SK-N-SH treated with all-trans-retinoic acid at 6 μM for 48 hours (cell line): ENCODE results near the gene ENDOD1.
A peak's percentile ranks its signal among the peaks of the same experiment; 100 is the strongest.

Source experiments
- ATAC-seq: fragments of 200-7000 bp; cut with Tn5 transposase; 3 replicates; pipeline ENCODE4 v1.9.1; 2020; ENCODE audit warnings: mild to moderate bottlenecking, moderate library complexity
- ARNTL ChIP-seq: fragments of 450-650 bp; formaldehyde crosslinking; IDR thresholded peaks from 2 replicates; pipeline ENCODE4 v1.5.0; 2020; ENCODE audit warnings: low read depth, mild to moderate bottlenecking, moderate library complexity, borderline replicate concordance
- BACH2 ChIP-seq: fragments of 250-450 bp; sonication (Bioruptor Pico); IDR thresholded peaks from 2 replicates; pipeline ENCODE4 v1.9.0; 2021; ENCODE audit warnings: mild to moderate bottlenecking, borderline replicate concordance
- CSDC2 ChIP-seq: fragments of 250-450 bp; sonication (Bioruptor Pico); IDR thresholded peaks from 2 replicates; pipeline ENCODE4 v1.5.0; 2020; ENCODE audit warnings: mild to moderate bottlenecking, moderate library complexity
- ISL1 ChIP-seq: fragments of 250-450 bp; sonication (Bioruptor Pico); IDR thresholded peaks from 2 replicates; pipeline ENCODE4 v2.1.2; 2022; ENCODE audit warnings: mild to moderate bottlenecking, moderate library complexity
- OSR1 ChIP-seq: fragments of 250-450 bp; sonication (Bioruptor Pico); IDR thresholded peaks from 2 replicates; pipeline ENCODE4 v1.8.0; 2022; ENCODE audit warnings: moderate library complexity, mild to moderate bottlenecking, inconsistent platforms
- TOX ChIP-seq: fragments of 250-450 bp; sonication (Bioruptor Pico); IDR thresholded peaks from 2 replicates; pipeline ENCODE4 v1.8.0; 2021; ENCODE audit warnings: mild to moderate bottlenecking, moderate library complexity, borderline replicate concordance
- ZFP3 ChIP-seq: fragments of 250-450 bp; sonication (Bioruptor Pico); IDR thresholded peaks from 2 replicates; pipeline ENCODE4 v1.5.0; 2020; ENCODE audit warnings: mild to moderate bottlenecking, moderate library complexity
- ZFP30 ChIP-seq: fragments of 450-650 bp; formaldehyde crosslinking; IDR thresholded peaks from 2 replicates; pipeline ENCODE4 v1.5.0; 2022; ENCODE audit warnings: mild to moderate bottlenecking, moderate library complexity
- ZNF70 ChIP-seq: fragments of 450-650 bp; formaldehyde crosslinking; IDR thresholded peaks from 2 replicates; pipeline ENCODE4 v1.5.0; 2020; ENCODE audit warnings: mild to moderate bottlenecking, moderate library complexity
- TF ChIP-seq, protein P1 (sequence below): fragments of 250-450 bp; sonication (Bioruptor Pico); IDR thresholded peaks from 2 replicates; pipeline ENCODE4 v1.5.1; 2020; ENCODE audit warnings: low read depth, mild to moderate bottlenecking, moderate library complexity
- TF ChIP-seq, protein P2 (sequence below): fragments of 250-450 bp; sonication (Bioruptor Pico); IDR thresholded peaks from 2 replicates; pipeline ENCODE4 v1.5.0; 2020; ENCODE audit warnings: mild to moderate bottlenecking, moderate library complexity
- TF ChIP-seq, protein P3 (sequence below): fragments of 250-450 bp; sonication (Bioruptor Pico); IDR thresholded peaks from 2 replicates; pipeline ENCODE4 v1.5.1; 2021; ENCODE audit warnings: mild to moderate bottlenecking, moderate library complexity
- TF ChIP-seq, protein P4 (sequence below): fragments of 250-450 bp; sonication (Bioruptor Pico); IDR thresholded peaks from 2 replicates; pipeline ENCODE4 v1.8.0; 2021; ENCODE audit warnings: low read depth, mild to moderate bottlenecking, moderate library complexity, borderline replicate concordance
- TF ChIP-seq, protein P5 (sequence below): fragments of 250-450 bp; sonication (Bioruptor Pico); IDR thresholded peaks from 2 replicates; pipeline ENCODE4 v1.8.0; 2020; ENCODE audit warnings: mild to moderate bottlenecking, moderate library complexity, borderline replicate concordance

Gene ENDOD1

DNA sequence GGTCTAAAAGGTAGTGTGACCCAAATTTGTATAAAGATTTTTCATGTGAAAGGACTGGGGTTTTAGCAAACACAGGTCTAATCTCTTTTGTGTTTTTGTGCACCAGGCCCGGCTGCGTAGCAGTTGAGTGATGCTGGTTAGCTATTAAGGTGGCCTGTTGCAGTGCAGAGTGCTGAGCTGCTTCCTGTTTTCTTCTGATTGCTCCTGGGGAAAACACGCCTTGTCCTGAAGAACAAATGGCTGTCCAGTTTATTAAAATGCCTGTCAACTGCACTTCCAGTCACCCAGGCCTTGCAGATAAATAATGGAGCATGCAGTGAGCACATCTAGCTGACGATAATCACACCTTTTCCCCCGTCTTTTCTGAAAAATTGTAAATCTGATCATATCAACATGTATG is 21.1 kb upstream of the ENDOD1 start:
- TF ChIP-seq ZNF70 (CRISPR knock-in tag), result no peak
- TF ChIP-seq, protein P1, sequence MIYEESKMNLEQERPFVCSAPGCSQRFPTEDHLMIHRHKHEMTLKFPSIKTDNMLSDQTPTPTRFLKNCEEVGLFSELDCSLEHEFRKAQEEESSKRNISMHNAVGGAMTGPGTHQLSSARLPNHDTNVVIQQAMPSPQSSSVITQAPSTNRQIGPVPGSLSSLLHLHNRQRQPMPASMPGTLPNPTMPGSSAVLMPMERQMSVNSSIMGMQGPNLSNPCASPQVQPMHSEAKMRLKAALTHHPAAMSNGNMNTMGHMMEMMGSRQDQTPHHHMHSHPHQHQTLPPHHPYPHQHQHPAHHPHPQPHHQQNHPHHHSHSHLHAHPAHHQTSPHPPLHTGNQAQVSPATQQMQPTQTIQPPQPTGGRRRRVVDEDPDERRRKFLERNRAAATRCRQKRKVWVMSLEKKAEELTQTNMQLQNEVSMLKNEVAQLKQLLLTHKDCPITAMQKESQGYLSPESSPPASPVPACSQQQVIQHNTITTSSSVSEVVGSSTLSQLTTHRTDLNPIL (CRISPR knock-in tag), result peak; percentile 47; the same call in 1 of the 2 replicates
- TF ChIP-seq, all 23 proteins: peak for 1
- peak; percentile 88 for ATAC-seq

DNA sequence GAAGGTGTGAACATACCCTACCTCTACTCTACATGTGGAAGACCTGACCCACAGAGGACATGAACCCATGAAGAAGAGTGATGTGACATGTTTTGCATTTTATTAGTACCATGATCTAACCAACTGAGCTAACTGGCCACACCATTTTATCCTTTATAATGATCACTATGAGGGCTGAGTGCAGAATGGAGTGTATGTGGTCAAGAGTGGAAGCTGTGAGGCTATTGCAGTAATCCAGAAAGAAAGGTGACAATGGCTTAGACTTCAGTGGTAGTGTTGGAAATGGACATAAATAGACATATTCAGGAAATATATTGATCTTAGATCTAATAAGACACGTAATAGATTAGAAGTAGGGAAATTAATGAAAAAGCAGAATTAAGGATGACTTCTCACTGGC is 19.2 kb upstream of the ENDOD1 start:
- ATAC-seq, result no peak
- TF ChIP-seq, protein P2, sequence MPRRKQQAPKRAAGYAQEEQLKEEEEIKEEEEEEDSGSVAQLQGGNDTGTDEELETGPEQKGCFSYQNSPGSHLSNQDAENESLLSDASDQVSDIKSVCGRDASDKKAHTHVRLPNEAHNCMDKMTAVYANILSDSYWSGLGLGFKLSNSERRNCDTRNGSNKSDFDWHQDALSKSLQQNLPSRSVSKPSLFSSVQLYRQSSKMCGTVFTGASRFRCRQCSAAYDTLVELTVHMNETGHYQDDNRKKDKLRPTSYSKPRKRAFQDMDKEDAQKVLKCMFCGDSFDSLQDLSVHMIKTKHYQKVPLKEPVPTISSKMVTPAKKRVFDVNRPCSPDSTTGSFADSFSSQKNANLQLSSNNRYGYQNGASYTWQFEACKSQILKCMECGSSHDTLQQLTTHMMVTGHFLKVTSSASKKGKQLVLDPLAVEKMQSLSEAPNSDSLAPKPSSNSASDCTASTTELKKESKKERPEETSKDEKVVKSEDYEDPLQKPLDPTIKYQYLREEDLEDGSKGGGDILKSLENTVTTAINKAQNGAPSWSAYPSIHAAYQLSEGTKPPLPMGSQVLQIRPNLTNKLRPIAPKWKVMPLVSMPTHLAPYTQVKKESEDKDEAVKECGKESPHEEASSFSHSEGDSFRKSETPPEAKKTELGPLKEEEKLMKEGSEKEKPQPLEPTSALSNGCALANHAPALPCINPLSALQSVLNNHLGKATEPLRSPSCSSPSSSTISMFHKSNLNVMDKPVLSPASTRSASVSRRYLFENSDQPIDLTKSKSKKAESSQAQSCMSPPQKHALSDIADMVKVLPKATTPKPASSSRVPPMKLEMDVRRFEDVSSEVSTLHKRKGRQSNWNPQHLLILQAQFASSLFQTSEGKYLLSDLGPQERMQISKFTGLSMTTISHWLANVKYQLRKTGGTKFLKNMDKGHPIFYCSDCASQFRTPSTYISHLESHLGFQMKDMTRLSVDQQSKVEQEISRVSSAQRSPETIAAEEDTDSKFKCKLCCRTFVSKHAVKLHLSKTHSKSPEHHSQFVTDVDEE, result no peak
- TF ChIP-seq, protein P3, sequence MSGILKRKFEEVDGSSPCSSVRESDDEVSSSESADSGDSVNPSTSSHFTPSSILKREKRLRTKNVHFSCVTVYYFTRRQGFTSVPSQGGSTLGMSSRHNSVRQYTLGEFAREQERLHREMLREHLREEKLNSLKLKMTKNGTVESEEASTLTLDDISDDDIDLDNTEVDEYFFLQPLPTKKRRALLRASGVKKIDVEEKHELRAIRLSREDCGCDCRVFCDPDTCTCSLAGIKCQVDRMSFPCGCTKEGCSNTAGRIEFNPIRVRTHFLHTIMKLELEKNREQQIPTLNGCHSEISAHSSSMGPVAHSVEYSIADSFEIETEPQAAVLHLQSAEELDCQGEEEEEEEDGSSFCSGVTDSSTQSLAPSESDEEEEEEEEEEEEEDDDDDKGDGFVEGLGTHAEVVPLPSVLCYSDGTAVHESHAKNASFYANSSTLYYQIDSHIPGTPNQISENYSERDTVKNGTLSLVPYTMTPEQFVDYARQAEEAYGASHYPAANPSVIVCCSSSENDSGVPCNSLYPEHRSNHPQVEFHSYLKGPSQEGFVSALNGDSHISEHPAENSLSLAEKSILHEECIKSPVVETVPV (CRISPR knock-in tag), result no peak
- TF ChIP-seq CSDC2 (CRISPR knock-in tag), result no peak
- TF ChIP-seq ZFP3 (CRISPR knock-in tag), result no peak
- no peak for TF ChIP-seq OSR1 (CRISPR knock-in tag)
- TF ChIP-seq, protein P1 (CRISPR knock-in tag), result no peak

DNA sequence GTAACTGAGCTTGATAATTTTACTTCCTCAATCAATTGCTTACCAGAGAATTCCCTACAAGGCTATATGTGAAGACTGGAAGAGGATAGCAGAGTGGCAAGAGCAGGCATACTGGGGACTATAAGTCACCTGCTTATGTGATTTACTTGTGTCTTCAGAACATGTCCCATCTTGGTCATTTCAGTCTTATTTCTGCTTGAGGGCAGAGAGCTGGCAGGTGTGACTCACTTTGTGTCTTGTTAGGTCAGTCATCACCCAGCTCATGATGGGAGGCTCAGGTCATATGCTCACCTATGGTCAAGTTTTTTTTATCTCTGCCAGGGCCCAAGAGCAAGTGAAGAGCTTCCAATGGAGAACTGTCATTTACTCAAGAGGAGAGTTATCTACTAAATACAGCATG is 16.7 kb upstream of the ENDOD1 start:
- no peak for ATAC-seq
- TF ChIP-seq ZFP3 (CRISPR knock-in tag) (no peak), ZFP30 (CRISPR knock-in tag) (no peak), CSDC2 (CRISPR knock-in tag) (no peak), BACH2 (CRISPR knock-in tag) (no peak), ISL1 (CRISPR knock-in tag) (no peak), TOX (CRISPR knock-in tag) (no peak), ZNF70 (CRISPR knock-in tag) (no peak), ARNTL (no peak)
- TF ChIP-seq, protein P4, sequence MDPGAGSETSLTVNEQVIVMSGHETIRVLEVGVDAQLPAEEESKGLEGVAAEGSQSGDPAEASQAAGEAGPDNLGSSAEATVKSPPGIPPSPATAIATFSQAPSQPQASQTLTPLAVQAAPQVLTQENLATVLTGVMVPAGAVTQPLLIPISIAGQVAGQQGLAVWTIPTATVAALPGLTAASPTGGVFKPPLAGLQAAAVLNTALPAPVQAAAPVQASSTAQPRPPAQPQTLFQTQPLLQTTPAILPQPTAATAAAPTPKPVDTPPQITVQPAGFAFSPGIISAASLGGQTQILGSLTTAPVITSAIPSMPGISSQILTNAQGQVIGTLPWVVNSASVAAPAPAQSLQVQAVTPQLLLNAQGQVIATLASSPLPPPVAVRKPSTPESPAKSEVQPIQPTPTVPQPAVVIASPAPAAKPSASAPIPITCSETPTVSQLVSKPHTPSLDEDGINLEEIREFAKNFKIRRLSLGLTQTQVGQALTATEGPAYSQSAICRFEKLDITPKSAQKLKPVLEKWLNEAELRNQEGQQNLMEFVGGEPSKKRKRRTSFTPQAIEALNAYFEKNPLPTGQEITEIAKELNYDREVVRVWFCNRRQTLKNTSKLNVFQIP (CRISPR knock-in tag), result no peak
- TF ChIP-seq, protein P5, sequence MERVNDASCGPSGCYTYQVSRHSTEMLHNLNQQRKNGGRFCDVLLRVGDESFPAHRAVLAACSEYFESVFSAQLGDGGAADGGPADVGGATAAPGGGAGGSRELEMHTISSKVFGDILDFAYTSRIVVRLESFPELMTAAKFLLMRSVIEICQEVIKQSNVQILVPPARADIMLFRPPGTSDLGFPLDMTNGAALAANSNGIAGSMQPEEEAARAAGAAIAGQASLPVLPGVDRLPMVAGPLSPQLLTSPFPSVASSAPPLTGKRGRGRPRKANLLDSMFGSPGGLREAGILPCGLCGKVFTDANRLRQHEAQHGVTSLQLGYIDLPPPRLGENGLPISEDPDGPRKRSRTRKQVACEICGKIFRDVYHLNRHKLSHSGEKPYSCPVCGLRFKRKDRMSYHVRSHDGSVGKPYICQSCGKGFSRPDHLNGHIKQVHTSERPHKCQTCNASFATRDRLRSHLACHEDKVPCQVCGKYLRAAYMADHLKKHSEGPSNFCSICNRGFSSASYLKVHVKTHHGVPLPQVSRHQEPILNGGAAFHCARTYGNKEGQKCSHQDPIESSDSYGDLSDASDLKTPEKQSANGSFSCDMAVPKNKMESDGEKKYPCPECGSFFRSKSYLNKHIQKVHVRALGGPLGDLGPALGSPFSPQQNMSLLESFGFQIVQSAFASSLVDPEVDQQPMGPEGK (CRISPR knock-in tag), result no peak
- TF ChIP-seq, protein P3 (CRISPR knock-in tag), result no peak
- TF ChIP-seq, protein P1 (CRISPR knock-in tag), result no peak
- TF ChIP-seq, all 23 proteins: peak for 0
